ENCODE results near the gene EAF2. TPM values are rescaled to one million over a fixed set of nuclear protein-coding genes. Genes with fewer than 3 reads are reported as not detected.

The EAF2 gene
- total and polyA plus RNA-seq, 2 of the 13 experiments (the other 11 are each of a cell fraction or from before 2014, with no cell fraction given), result 4.0 to 14.6 TPM

DNA sequence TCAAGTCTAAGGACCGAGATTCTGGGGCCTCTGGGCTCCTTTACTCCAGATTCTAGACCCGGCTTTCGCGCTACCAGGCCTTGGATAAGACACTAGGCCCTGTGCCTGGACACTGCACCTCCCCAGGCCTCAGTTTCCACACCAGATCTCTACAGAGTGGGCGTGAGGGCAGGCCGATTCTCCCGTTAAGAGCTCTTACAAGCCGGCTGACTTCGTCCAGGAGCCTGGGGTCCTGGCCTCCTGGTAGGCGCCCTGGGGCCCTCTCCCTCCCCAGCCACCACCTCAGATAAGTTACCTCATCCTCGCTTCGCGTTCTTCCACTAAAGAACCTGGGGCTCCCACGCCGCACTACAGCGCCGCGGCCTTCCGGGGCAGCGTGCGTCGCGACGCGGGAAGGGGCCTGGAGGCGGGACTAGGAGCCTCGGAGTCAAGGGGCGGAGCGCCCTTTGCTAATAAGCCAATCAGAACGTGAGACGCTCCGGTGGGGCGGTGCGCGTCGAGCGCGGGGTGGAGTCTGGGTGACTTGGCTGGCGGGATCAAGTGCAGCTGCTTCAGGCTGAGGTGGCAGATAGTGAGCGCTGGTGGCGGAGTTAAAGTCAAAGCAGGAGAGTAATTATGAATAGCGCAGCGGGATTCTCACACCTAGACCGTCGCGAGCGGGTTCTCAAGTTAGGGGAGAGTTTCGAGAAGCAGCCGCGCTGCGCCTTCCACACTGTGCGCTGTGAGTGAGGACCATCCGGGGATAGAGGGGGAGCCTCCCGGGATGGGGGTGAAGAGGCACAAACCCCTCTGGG, at the start of gene EAF2, which contains the start of gene IQCB1 (continued):
- TF ChIP-seq HOXD1 (CRISPR knock-in tag; IDR thresholded peaks at IDR 0.05), result peak; percentile 67; the same call in 1 of the 2 replicates
- TF ChIP-seq, protein P1, sequence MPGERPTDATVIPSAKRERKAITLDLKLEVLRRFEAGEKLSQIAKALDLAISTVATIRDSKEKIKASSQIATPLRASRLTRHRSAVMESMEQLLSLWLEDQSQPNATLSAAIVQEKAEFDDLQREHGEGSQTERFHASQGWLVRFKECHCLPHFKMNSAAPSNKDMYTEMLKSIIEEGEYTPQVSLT (CRISPR knock-in tag; IDR thresholded peaks at IDR 0.05; ENCODE audit: borderline replicate concordance, low read depth), result no peak
- no peak for TF ChIP-seq ZNF615 (CRISPR knock-in tag; IDR thresholded peaks at IDR 0.05; ENCODE audit: borderline replicate concordance)
- TF ChIP-seq WIZ (CRISPR knock-in tag; IDR thresholded peaks at IDR 0.05), result 0 out of 2 replicates have a peak, but pooled peaks have one; percentile 20
- peak; percentile 88 for TF ChIP-seq ZMYM4 (CRISPR knock-in tag; IDR thresholded peaks at IDR 0.05)
- no peak for TF ChIP-seq FOXK2 (IDR thresholded peaks at IDR 0.05)
- peak; percentile 52; the same call in 1 of the 2 replicates for TF ChIP-seq ZBTB38 (CRISPR knock-in tag; IDR thresholded peaks at IDR 0.05)
- TF ChIP-seq ZNF547 (CRISPR knock-in tag; IDR thresholded peaks at IDR 0.05), result peak; percentile 84
- TF ChIP-seq ZNF709 (CRISPR knock-in tag; IDR thresholded peaks at IDR 0.05), result peak; percentile 89; the same call in 1 of the 2 replicates
- TF ChIP-seq MYC (CRISPR knock-in tag; IDR thresholded peaks at IDR 0.05; ENCODE audit: borderline replicate concordance), result peak; percentile 86; the same call in 1 of the 2 replicates
- TF ChIP-seq MAF1 (CRISPR knock-in tag; IDR thresholded peaks at IDR 0.05; ENCODE audit: borderline replicate concordance), result peak; percentile 63; the same call in 1 of the 2 replicates
- TF ChIP-seq, protein P2, sequence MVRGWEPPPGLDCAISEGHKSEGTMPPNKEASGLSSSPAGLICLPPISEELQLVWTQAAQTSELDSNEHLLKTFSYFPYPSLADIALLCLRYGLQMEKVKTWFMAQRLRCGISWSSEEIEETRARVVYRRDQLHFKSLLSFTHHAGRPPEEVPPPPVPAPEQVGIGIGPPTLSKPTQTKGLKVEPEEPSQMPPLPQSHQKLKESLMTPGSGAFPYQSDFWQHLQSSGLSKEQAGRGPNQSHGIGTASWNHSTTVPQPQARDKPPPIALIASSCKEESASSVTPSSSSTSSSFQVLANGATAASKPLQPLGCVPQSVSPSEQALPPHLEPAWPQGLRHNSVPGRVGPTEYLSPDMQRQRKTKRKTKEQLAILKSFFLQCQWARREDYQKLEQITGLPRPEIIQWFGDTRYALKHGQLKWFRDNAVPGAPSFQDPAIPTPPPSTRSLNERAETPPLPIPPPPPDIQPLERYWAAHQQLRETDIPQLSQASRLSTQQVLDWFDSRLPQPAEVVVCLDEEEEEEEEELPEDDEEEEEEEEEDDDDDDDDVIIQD (CRISPR knock-in tag; IDR thresholded peaks at IDR 0.05; ENCODE audit: low read depth), result peak; percentile 57; the same call in 1 of the 2 replicates
- TF ChIP-seq, protein P3, sequence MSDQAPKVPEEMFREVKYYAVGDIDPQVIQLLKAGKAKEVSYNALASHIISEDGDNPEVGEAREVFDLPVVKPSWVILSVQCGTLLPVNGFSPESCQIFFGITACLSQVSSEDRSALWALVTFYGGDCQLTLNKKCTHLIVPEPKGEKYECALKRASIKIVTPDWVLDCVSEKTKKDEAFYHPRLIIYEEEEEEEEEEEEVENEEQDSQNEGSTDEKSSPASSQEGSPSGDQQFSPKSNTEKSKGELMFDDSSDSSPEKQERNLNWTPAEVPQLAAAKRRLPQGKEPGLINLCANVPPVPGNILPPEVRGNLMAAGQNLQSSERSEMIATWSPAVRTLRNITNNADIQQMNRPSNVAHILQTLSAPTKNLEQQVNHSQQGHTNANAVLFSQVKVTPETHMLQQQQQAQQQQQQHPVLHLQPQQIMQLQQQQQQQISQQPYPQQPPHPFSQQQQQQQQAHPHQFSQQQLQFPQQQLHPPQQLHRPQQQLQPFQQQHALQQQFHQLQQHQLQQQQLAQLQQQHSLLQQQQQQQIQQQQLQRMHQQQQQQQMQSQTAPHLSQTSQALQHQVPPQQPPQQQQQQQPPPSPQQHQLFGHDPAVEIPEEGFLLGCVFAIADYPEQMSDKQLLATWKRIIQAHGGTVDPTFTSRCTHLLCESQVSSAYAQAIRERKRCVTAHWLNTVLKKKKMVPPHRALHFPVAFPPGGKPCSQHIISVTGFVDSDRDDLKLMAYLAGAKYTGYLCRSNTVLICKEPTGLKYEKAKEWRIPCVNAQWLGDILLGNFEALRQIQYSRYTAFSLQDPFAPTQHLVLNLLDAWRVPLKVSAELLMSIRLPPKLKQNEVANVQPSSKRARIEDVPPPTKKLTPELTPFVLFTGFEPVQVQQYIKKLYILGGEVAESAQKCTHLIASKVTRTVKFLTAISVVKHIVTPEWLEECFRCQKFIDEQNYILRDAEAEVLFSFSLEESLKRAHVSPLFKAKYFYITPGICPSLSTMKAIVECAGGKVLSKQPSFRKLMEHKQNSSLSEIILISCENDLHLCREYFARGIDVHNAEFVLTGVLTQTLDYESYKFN (CRISPR knock-in tag; conservative IDR thresholded peaks at IDR 0.05), result peak; percentile 40
- TF ChIP-seq AGO1 (IDR thresholded peaks at IDR 0.05; ENCODE audit: low read depth, low read length, poor library complexity, severe bottlenecking), result peak; percentile 63
- TF ChIP-seq FOXA3 (CRISPR knock-in tag; IDR thresholded peaks at IDR 0.05), result peak; percentile 23; the same call in 1 of the 2 replicates
- no peak for TF ChIP-seq ZMYM2 (CRISPR knock-in tag; IDR thresholded peaks at IDR 0.05)
- TF ChIP-seq DR1 (CRISPR knock-in tag; IDR thresholded peaks at IDR 0.05), result peak; percentile 94
- no peak for TF ChIP-seq ZNF432 (CRISPR knock-in tag; IDR thresholded peaks at IDR 0.05; ENCODE audit: borderline replicate concordance)
- peak; percentile 72 for TF ChIP-seq SPEN (CRISPR knock-in tag; IDR thresholded peaks at IDR 0.05; ENCODE audit: low read depth)
- TF ChIP-seq ZNF543 (CRISPR knock-in tag; IDR thresholded peaks at IDR 0.05), result peak; percentile 75
- peak; percentile 67; the same call in 1 of the 2 replicates for TF ChIP-seq ZNF761 (CRISPR knock-in tag; conservative IDR thresholded peaks at IDR 0.05)
- TF ChIP-seq, protein P4, sequence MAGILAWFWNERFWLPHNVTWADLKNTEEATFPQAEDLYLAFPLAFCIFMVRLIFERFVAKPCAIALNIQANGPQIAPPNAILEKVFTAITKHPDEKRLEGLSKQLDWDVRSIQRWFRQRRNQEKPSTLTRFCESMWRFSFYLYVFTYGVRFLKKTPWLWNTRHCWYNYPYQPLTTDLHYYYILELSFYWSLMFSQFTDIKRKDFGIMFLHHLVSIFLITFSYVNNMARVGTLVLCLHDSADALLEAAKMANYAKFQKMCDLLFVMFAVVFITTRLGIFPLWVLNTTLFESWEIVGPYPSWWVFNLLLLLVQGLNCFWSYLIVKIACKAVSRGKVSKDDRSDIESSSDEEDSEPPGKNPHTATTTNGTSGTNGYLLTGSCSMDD (CRISPR knock-in tag; IDR thresholded peaks at IDR 0.05), result 0 out of 2 replicates have a peak, but pooled peaks have one; percentile 35

Measured in HepG2 (cell line).